K562 (cell line): ENCODE results near the gene STS. TPM values are rescaled to one million over a fixed set of nuclear protein-coding genes. Genes with fewer than 3 reads are reported as not detected.

ENCODE experiments used
- ATAC-seq: fragments of 200-7000 bp; cut with Tn5 transposase; 3 replicates; pipeline ENCODE4 v1.9.1; 2020; ENCODE audit warnings: moderate library complexity
- BruUV-seq: library from RNA; stranded (reverse); fragments of 400-500 nt; replicated peaks from 2 replicates; lab custom pipeline; 2021; lab: Mats Ljungman, UMichigan
- CTCF ChIA-PET: fragments of 300-600 bp; formaldehyde crosslinking; extraction: SDS; loops from one replicate; lab custom pipeline; 2021; ENCODE audit warnings: low intra/inter-chr PET ratio; lab: Yijun Ruan, JAX
- POLR2A ChIA-PET: fragments of 300-600, 350-650 bp; sonication (Branson Sonifier 250); formaldehyde crosslinking; extraction: SDS; loops from one replicate; lab custom pipeline; 2021; ENCODE audit warnings: antibody characterized with exemption, inconsistent platforms; lab: Yijun Ruan, JAX
- DNase-seq, 4 experiments: peaks; one replicate each; pipeline versions ENCODE4 v3.0.0 to v3.0.0-alpha.2; 2011 to 2018; ENCODE audit warnings: low spot score in 3 of 4, mixed read lengths in 3 of 4; ENCODE audit errors: extremely low read depth in 1 of 4
- FAIRE-seq: peaks from 2 replicates; lab custom pipeline; 2011; peaks lifted over from hg19 to GRCh38; lab: Jason Lieb, UNC
- H2AFZ ChIP-seq: 2 replicates; pipeline ENCODE4 v1.6.0; 2011; ENCODE audit warnings: low read depth, low read length, control low read depth, inconsistent platforms
- H3K27ac ChIP-seq: fragments of 200-600 bp; 3 replicates; pipeline ENCODE4 v1.8.0; 2011; ENCODE audit warnings: low read depth, mild to moderate bottlenecking, control low read depth, inconsistent platforms, low read length, moderate library complexity, mixed read lengths; ENCODE audit errors: extremely low read depth
- H3K27me3 ChIP-seq, 2 experiments: fragments of 300-600 bp in 1 of 2; 2 replicates in 1 of 2; 3 replicates in 1 of 2; pipeline versions ENCODE4 v1.6.0 to v1.8.0; 2011; ENCODE audit warnings: inconsistent platforms in 2 of 2, low read length in 2 of 2, mild to moderate bottlenecking in 1 of 2, mixed read lengths in 1 of 2, moderate library complexity in 1 of 2; ENCODE audit not compliant: control insufficient read depth in 2 of 2, insufficient read depth in 2 of 2
- H3K36me3 ChIP-seq: fragments of 300-600 bp; 3 replicates; pipeline ENCODE4 v1.8.0; 2011; ENCODE audit warnings: mild to moderate bottlenecking, low read length, inconsistent platforms; ENCODE audit not compliant: control insufficient read depth, insufficient read depth
- H3K4me1 ChIP-seq, 2 experiments: fragments of 200-600 bp in 1 of 2; replicated peaks in 1 of 2; 2 replicates in 1 of 2; 3 replicates in 1 of 2; pipeline versions ENCODE4 v1.5.1 to v1.8.0; 2011; ENCODE audit warnings: inconsistent platforms in 2 of 2, low read length in 2 of 2, mild to moderate bottlenecking in 1 of 2, mixed read lengths in 1 of 2, moderate library complexity in 1 of 2; ENCODE audit not compliant: control insufficient read depth in 2 of 2, insufficient read depth in 2 of 2
- H3K4me2 ChIP-seq: 2 replicates; pipeline ENCODE4 v1.6.1; 2011; ENCODE audit warnings: low read length, control low read depth, inconsistent platforms, mixed read lengths; ENCODE audit not compliant: insufficient read depth
- H3K4me3 ChIP-seq: fragments of 200-600 bp; sonication (generic), shearing (Covaris generic); 2 replicates; pipeline ENCODE4 v1.5.1; 2016; ENCODE audit warnings: control low read depth, inconsistent platforms
- H3K79me2 ChIP-seq: fragments of 200-600 bp; 3 replicates; pipeline ENCODE4 v1.8.0; 2011; ENCODE audit warnings: low read length, inconsistent platforms; ENCODE audit not compliant: control insufficient read depth, insufficient read depth
- H3K9ac ChIP-seq, 2 experiments: 2 replicates each; pipeline versions ENCODE4 v1.6.0 to v1.6.1; 2011; ENCODE audit warnings: low read depth in 2 of 2, low read length in 2 of 2, control low read depth in 1 of 2, inconsistent platforms in 1 of 2, mild to moderate bottlenecking in 1 of 2, mixed read lengths in 1 of 2; ENCODE audit not compliant: insufficient read depth in 1 of 2
- H3K9me1 ChIP-seq: one replicate; pipeline ENCODE4 v1.6.0; 2011; ENCODE audit warnings: inconsistent platforms, mild to moderate bottlenecking, low read length, moderate library complexity; ENCODE audit not compliant: control insufficient read depth, insufficient read depth
- H3K9me3 ChIP-seq: replicated peaks from 2 replicates; pipeline ENCODE4 v1.5.1; 2011; ENCODE audit warnings: low read depth, low read length, inconsistent platforms; ENCODE audit not compliant: control insufficient read depth, insufficient read depth
- H4K20me1 ChIP-seq: replicated peaks from 2 replicates; pipeline ENCODE4 v1.6.1; 2011; ENCODE audit warnings: low read length, inconsistent platforms, mixed read lengths; ENCODE audit not compliant: control insufficient read depth, insufficient read depth
- CEBPB ChIP-seq: fragments of 450-650 bp; IDR thresholded peaks from 2 replicates; pipeline ENCODE4 v1.6.1; 2016; ENCODE audit warnings: missing genetic modification characterization, missing compliant biosample characterization
- E2F1 ChIP-seq: sonication (generic); formaldehyde crosslinking; IDR thresholded peaks from 2 replicates; pipeline ENCODE4 v1.8.1; 2023; ENCODE audit warnings: mild to moderate bottlenecking, missing genetic modification reagents, moderate library complexity
- MAFK ChIP-seq: IDR thresholded peaks from 2 replicates; pipeline ENCODE4 v1.6.1; 2011; ENCODE audit warnings: low read length, improper control_type of control experiment
- MBD2 ChIP-seq: sonication (generic); IDR thresholded peaks from 2 replicates; pipeline ENCODE4 v1.6.1; 2016; ENCODE audit warnings: low read depth, borderline replicate concordance
- MEF2A ChIP-seq: IDR thresholded peaks from 2 replicates; pipeline ENCODE4 v1.6.1; 2011; ENCODE audit warnings: low read depth, mild to moderate bottlenecking, low read length, moderate library complexity; ENCODE audit not compliant: control insufficient read depth
- YBX1 ChIP-seq: fragments of 450-650 bp; IDR thresholded peaks from 2 replicates; pipeline ENCODE4 v1.7.1; 2016; ENCODE audit warnings: mild to moderate bottlenecking
- YY1 ChIP-seq, 3 experiments: IDR thresholded peaks; 2 replicates each; pipeline ENCODE4 v1.6.1; 2011; ENCODE audit warnings: low read length in 2 of 3, mild to moderate bottlenecking in 2 of 3, moderate library complexity in 2 of 3, borderline replicate concordance in 1 of 3, control low read depth in 1 of 3, low read depth in 1 of 3; ENCODE audit not compliant: insufficient read depth in 3 of 3, insufficient replicate concordance in 2 of 3, control insufficient read depth in 1 of 3, insufficient read length in 1 of 3; ENCODE audit errors: extremely low read depth in 1 of 3
- WGBS: fragments of 100-300 bp; shearing (Covaris generic); methylation state at CpG from one replicate; pipeline ENCODE4 v1.1.6; 2016; ENCODE audit warnings: low coverage, mixed read lengths; ENCODE audit not compliant: insufficient coverage; ENCODE audit errors: missing lambda C conversion rate; 5-methylcytosine and 5-hydroxymethylcytosine counted together
- in situ Hi-C: fragments of 300-500 bp; cut with MboI; formaldehyde crosslinking; loops from 4 replicates; pipeline ENCODE4 v1.15.0; 2018; ENCODE audit warnings: inconsistent platforms, mixed read lengths
- intact Hi-C: fragments of 100-400 bp; cut with micrococcal nuclease; formaldehyde crosslinking; loops from 2 replicates; pipeline ENCODE4 v1.14.2; 2022
- polyA plus RNA-seq, 8 experiments: library from polyadenylated mRNA; depleted of rRNA in 4 of 8; stranded (reverse) in 5 of 8; unstranded in 3 of 8; fragments of >200 nt; fragmentation: Nextera tagmentation in 2 of 8; fragmentation: Illumina TruSeq in 1 of 8; extraction: Ambion mirVana in 2 of 8; extraction: Trizol in 1 of 8; gene quantifications; 2 replicates each; pipeline versions ENCODE4 v1.2.1 to v1.2.3, GENCODE V29; 2011 to 2014; ENCODE audit warnings: inconsistent platforms in 1 of 8, missing spikeins in 1 of 8
- total RNA-seq, 7 experiments: library from RNA; depleted of rRNA in 6 of 7; stranded (reverse); fragments of >200 nt in 6 of 7; fragmentation: Illumina TruSeq in 2 of 7; extraction: Trizol in 2 of 7; gene quantifications; 2 replicates each; pipeline versions ENCODE4 v1.2.1 to v1.2.3, GENCODE V29; 2011 to 2021; ENCODE audit warnings: low replicate concordance in 1 of 7

STS gene
- total and polyA plus RNA-seq, 9 of the 15 experiments (the other 6 are each of a cell fraction or from before 2014, with no cell fraction given), result 0.14 to 1.3 (median 0.63) TPM

GRCh38 chrX:7143076-7143475, 4.4 kb upstream of the STS start (continued):
- TF ChIP-seq YY1 (IDR thresholded peaks at IDR 0.05; ENCODE audit: borderline replicate concordance in 1 of 3, control insufficient read depth in 1 of 3, extremely low read depth in 1 of 3, insufficient read depth in 3 of 3, insufficient read length in 1 of 3, insufficient replicate concordance in 2 of 3, low read depth in 1 of 3, low read length in 2 of 3) (no peak), MAFK (no peak), MBD2 (no peak), E2F1 (CRISPR knock-in tag) (no peak)

GRCh38 chrX:7143941-7144525, 3.5 kb upstream of the STS start:
- Histone ChIP-seq H3K27me3 (no peaks in the 10 kb centered on the region), H2AFZ (no peak overlapping the region), H3K9ac (no peak overlapping the region), H3K9me3 (no peaks in the 10 kb centered on the region), H3K4me1 (peaks cover 10 to 17% of the 10 kb centered on the region in 2 experiments; a peak in 4 of 5 replicates), H3K4me2 (no peak overlapping the region; the same call in 1 of the 2 replicates), H4K20me1 (0 out of 2 replicates have a peak, but pooled peaks cover 3% of the 10 kb centered on the region), H3K79me2 (peaks cover 65% of the 10 kb centered on the region), H3K4me3 (no peak overlapping the region), H3K9me1 (no peaks in the 10 kb centered on the region), H3K36me3 (peaks cover 11% of the 10 kb centered on the region; the same call in 1 of the 3 replicates), H3K27ac (no peak overlapping the region)
- intact Hi-C loops (loop anchor here (10.0 kb wide), 1 partner anchor 781 kb away; the partner anchor contains the start of gene PNPLA4), in situ Hi-C loops (no loop called here)
- no peak for ATAC-seq
- DNase-seq, result peak in 1 of 4 experiments; percentile 5
- ChIA-PET POLR2A (interaction anchor here (1.0 kb wide), 1 partner anchor 9 kb away, joined by 3 read pairs; no protein-coding TSS in a partner anchor), CTCF (no interaction called here)
- peak; percentile 61; the same call in 1 of the 2 replicates for TF ChIP-seq MEF2A
- 0 out of 2 replicates have a peak, but pooled peaks have one; percentile 27 for TF ChIP-seq CEBPB
- no peak for TF ChIP-seq YBX1
- 43% methylated on average over 8 of the region's 8 CpGs for WGBS
- FAIRE-seq, result no peak
- BruUV-seq, result no TSS peak
